ENCODE results near the gene CBR1. TPM values are rescaled to one million over a fixed set of nuclear protein-coding genes. Genes with fewer than 3 reads are reported as not detected.

CBR1 gene
- total and polyA plus RNA-seq, 10 of the 15 experiments (the other 5 are each of a cell fraction or from before 2014, with no cell fraction given), result 16.9 to 138 (median 57.4) TPM

- TF ChIP-seq ELK1 (IDR thresholded peaks at IDR 0.05; ENCODE audit: low read depth, low read length), result peak; percentile 63
- TF ChIP-seq ZNF217 (IDR thresholded peaks at IDR 0.05), result no peak
- peak; percentile 32; the same call in 1 of the 2 replicates for TF ChIP-seq STAT1 (conservative IDR thresholded peaks at IDR 0.05)
- TF ChIP-seq FOS (IDR thresholded peaks at IDR 0.05; ENCODE audit: borderline replicate concordance, extremely low read depth, insufficient read length), result no peak
- TF ChIP-seq, protein P1, sequence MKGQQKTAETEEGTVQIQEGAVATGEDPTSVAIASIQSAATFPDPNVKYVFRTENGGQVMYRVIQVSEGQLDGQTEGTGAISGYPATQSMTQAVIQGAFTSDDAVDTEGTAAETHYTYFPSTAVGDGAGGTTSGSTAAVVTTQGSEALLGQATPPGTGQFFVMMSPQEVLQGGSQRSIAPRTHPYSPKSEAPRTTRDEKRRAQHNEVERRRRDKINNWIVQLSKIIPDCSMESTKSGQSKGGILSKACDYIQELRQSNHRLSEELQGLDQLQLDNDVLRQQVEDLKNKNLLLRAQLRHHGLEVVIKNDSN (IDR thresholded peaks at IDR 0.05; ENCODE audit: borderline replicate concordance, extremely low read length, insufficient read depth, low read depth, low read length), result no peak
- TF ChIP-seq POLR2AphosphoS5 (IDR thresholded peaks at IDR 0.05; ENCODE audit: low read length), result peak; percentile 90
- no peak for TF ChIP-seq HDAC6 (IDR thresholded peaks at IDR 0.05; ENCODE audit: unreplicated experiment)
- no peak for TF ChIP-seq NFXL1 (IDR thresholded peaks at IDR 0.05; ENCODE audit: borderline replicate concordance)
- TF ChIP-seq NBN (IDR thresholded peaks at IDR 0.05), result no peak
- TF ChIP-seq, protein P2, sequence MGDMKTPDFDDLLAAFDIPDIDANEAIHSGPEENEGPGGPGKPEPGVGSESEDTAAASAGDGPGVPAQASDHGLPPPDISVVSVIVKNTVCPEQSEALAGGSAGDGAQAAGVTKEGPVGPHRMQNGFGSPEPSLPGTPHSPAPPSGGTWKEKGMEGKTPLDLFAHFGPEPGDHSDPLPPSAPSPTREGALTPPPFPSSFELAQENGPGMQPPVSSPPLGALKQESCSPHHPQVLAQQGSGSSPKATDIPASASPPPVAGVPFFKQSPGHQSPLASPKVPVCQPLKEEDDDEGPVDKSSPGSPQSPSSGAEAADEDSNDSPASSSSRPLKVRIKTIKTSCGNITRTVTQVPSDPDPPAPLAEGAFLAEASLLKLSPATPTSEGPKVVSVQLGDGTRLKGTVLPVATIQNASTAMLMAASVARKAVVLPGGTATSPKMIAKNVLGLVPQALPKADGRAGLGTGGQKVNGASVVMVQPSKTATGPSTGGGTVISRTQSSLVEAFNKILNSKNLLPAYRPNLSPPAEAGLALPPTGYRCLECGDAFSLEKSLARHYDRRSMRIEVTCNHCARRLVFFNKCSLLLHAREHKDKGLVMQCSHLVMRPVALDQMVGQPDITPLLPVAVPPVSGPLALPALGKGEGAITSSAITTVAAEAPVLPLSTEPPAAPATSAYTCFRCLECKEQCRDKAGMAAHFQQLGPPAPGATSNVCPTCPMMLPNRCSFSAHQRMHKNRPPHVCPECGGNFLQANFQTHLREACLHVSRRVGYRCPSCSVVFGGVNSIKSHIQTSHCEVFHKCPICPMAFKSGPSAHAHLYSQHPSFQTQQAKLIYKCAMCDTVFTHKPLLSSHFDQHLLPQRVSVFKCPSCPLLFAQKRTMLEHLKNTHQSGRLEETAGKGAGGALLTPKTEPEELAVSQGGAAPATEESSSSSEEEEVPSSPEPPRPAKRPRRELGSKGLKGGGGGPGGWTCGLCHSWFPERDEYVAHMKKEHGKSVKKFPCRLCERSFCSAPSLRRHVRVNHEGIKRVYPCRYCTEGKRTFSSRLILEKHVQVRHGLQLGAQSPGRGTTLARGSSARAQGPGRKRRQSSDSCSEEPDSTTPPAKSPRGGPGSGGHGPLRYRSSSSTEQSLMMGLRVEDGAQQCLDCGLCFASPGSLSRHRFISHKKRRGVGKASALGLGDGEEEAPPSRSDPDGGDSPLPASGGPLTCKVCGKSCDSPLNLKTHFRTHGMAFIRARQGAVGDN (IDR thresholded peaks at IDR 0.05), result peak; percentile 67
- TF ChIP-seq JUND (IDR thresholded peaks at IDR 0.05; ENCODE audit: low read depth, low read length), result no peak
- peak; percentile 90 for TF ChIP-seq POLR2A (IDR thresholded peaks at IDR 0.05; ENCODE audit: low read depth, low read length)
- TF ChIP-seq RUNX3 (IDR thresholded peaks at IDR 0.05; ENCODE audit: low read length), result 0 out of 2 replicates have a peak, but pooled peaks have one; percentile 7
- no peak for TF ChIP-seq SREBF2 (IDR thresholded peaks at IDR 0.05; ENCODE audit: low read length)
- TF ChIP-seq PBX3 (IDR thresholded peaks at IDR 0.05; ENCODE audit: insufficient replicate concordance, low read depth, low read length), result no peak
- TF ChIP-seq CHD2 (IDR thresholded peaks at IDR 0.05; ENCODE audit: borderline replicate concordance, low read depth, low read length), result no peak
- no peak for TF ChIP-seq RAD51 (IDR thresholded peaks at IDR 0.05)
- TF ChIP-seq, protein P3, sequence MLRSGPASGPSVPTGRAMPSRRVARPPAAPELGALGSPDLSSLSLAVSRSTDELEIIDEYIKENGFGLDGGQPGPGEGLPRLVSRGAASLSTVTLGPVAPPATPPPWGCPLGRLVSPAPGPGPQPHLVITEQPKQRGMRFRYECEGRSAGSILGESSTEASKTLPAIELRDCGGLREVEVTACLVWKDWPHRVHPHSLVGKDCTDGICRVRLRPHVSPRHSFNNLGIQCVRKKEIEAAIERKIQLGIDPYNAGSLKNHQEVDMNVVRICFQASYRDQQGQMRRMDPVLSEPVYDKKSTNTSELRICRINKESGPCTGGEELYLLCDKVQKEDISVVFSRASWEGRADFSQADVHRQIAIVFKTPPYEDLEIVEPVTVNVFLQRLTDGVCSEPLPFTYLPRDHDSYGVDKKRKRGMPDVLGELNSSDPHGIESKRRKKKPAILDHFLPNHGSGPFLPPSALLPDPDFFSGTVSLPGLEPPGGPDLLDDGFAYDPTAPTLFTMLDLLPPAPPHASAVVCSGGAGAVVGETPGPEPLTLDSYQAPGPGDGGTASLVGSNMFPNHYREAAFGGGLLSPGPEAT (IDR thresholded peaks at IDR 0.05; ENCODE audit: low read depth), result no peak; the same call in 1 of the 2 replicates
- no peak for TF ChIP-seq RFX5 (IDR thresholded peaks at IDR 0.05; ENCODE audit: low read depth, low read length)
Measured at GRCh38 chr21:36060159-36060921, 9.5 kb upstream of the CBR1 start, which contains the start of gene SETD4 (continued).
